Thyroid gland (tissue), 4 donors: ENCODE data around the gene ST6GALNAC3. TPM values are rescaled to one million over a fixed set of nuclear protein-coding genes. Genes with fewer than 3 reads are reported as not detected.

ENCODE experiments used
- DNase-seq, 2 donors: peaks; one replicate each; pipeline ENCODE4 v3.0.0-alpha.2; 2019
- H3K27ac ChIP-seq, 3 donors: fragments of 200-600 bp; sonication (generic); 1 replicate in 2 of 3; 2 replicates in 1 of 3; pipeline ENCODE4 v1.5.1; 2016 to 2019; ENCODE audit warnings: mild to moderate bottlenecking in 1 of 3, moderate library complexity in 1 of 3
- H3K27me3 ChIP-seq: fragments of 200-600 bp; sonication (generic); one replicate; pipeline ENCODE4 v1.5.1; 2019
- H3K36me3 ChIP-seq, 2 donors: fragments of 200-600 bp; sonication (generic); one replicate each; pipeline ENCODE4 v1.5.1; 2016 to 2019
- H3K4me1 ChIP-seq, 2 donors: fragments of 200-600 bp; sonication (generic); one replicate each; pipeline ENCODE4 v1.5.1; 2017 to 2019
- H3K4me3 ChIP-seq, 3 donors: fragments of 200-600 bp; sonication (generic); replicated peaks in 1 of 3; 1 replicate in 2 of 3; 2 replicates in 1 of 3; pipeline ENCODE4 v1.5.1; 2016; ENCODE audit warnings: mild to moderate bottlenecking in 1 of 3
- H3K9me3 ChIP-seq: fragments of 200-600 bp; sonication (generic); one replicate; pipeline ENCODE4 v1.5.1; 2017
- POLR2A ChIP-seq, 2 donors: fragments of 450-650 bp; IDR thresholded peaks; one replicate each; pipeline ENCODE4 v1.6.1; 2017; ENCODE audit warnings: antibody characterized with exemption in 2 of 2, mild to moderate bottlenecking in 2 of 2, moderate library complexity in 1 of 2
- WGBS, 2 donors: methylation state at CpG; one replicate each; pipeline ENCODE4 v1.1.5; 2017; 5-methylcytosine and 5-hydroxymethylcytosine counted together
- intact Hi-C: fragments of 100-400 bp; cut with DNase I; formaldehyde crosslinking; loops from one replicate; pipeline ENCODE4 v1.15.1; 2023
- total RNA-seq, 4 donors: library from RNA; depleted of rRNA; stranded (reverse); fragments of >200 nt; gene quantifications; one replicate each; pipeline ENCODE4 v1.2.3, GENCODE V29; 2016
- TF ChIP-seq, protein P1 (sequence below), 6 experiments: fragments of 200-600 bp in 3 of 6; fragments of 450-650 bp in 3 of 6; sonication (generic) in 3 of 6; IDR thresholded peaks; one replicate each; pipeline ENCODE4 v1.5.1; 2016 to 2019; ENCODE audit warnings: antibody characterized with exemption in 6 of 6, mild to moderate bottlenecking in 2 of 6, inconsistent platforms in 1 of 6, moderate library complexity in 1 of 6

Gene ST6GALNAC3
- total RNA-seq, 4 donors from 2014 or later: 17.4 to 35.6 (median 31.6) TPM

- H3K4me1 ChIP-seq: no peaks in the 10 kb centered on the region
- no peaks in the 10 kb centered on the region for H3K27me3 ChIP-seq
- no peak overlapping the region for H3K4me3 ChIP-seq
- intact Hi-C loops: no loop called here
- DNase-seq: no peak
- H3K9me3 ChIP-seq: no peaks in the 10 kb centered on the region
- H3K27ac ChIP-seq: no peak overlapping the region
- no peak for TF ChIP-seq POLR2A (IDR thresholded peaks at IDR 0.05)
- TF ChIP-seq, protein P1, sequence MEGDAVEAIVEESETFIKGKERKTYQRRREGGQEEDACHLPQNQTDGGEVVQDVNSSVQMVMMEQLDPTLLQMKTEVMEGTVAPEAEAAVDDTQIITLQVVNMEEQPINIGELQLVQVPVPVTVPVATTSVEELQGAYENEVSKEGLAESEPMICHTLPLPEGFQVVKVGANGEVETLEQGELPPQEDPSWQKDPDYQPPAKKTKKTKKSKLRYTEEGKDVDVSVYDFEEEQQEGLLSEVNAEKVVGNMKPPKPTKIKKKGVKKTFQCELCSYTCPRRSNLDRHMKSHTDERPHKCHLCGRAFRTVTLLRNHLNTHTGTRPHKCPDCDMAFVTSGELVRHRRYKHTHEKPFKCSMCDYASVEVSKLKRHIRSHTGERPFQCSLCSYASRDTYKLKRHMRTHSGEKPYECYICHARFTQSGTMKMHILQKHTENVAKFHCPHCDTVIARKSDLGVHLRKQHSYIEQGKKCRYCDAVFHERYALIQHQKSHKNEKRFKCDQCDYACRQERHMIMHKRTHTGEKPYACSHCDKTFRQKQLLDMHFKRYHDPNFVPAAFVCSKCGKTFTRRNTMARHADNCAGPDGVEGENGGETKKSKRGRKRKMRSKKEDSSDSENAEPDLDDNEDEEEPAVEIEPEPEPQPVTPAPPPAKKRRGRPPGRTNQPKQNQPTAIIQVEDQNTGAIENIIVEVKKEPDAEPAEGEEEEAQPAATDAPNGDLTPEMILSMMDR (IDR thresholded peaks at IDR 0.05): no peak
- WGBS, 2 donors: 90 to 91% methylated on average over 2 of the region's 2 CpGs
- no peaks in the 10 kb centered on the region for H3K36me3 ChIP-seq
Observed at GRCh38 chr1:76419603-76420002, 345.1 kb downstream of the ST6GALNAC3 start.

GRCh38 chr1:76425201-76426145, 350.9 kb downstream of the ST6GALNAC3 start:
- intact Hi-C loops: no loop called here
- no peaks in the 10 kb centered on the region for H3K36me3 ChIP-seq
- no peak for TF ChIP-seq POLR2A (IDR thresholded peaks at IDR 0.05)
- TF ChIP-seq, protein P1 (IDR thresholded peaks at IDR 0.05): no peak
- H3K27me3 ChIP-seq: no peaks in the 10 kb centered on the region
- H3K4me1 ChIP-seq: no peaks in the 10 kb centered on the region
- no peak overlapping the region for H3K27ac ChIP-seq
- WGBS, 2 donors: 77 to 83% methylated on average over 10 of the region's 10 CpGs
- no peaks in the 10 kb centered on the region for H3K9me3 ChIP-seq
- H3K4me3 ChIP-seq: no peak overlapping the region
- DNase-seq: no peak

DNA sequence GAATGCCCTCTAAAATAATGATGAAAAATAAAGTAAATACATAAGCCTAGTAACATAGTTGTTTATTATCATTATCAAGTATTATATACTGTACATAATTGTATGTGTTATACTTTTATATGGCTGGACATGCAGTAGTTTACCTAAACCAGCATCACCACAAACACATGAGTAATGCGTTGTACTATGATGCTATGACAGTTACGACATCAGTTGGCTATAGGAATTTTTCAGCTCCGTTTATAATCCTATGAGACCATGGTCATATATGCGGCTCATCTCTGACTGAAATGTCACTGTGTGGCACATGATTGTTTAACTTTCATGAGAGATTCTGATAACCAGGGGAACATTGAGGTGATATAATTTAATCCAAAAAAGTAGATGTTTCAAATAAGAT, 352.1 kb downstream of the ST6GALNAC3 start:
- H3K4me1 ChIP-seq: no peaks in the 10 kb centered on the region
- no peak overlapping the region for H3K4me3 ChIP-seq
- intact Hi-C loops: no loop called here
- no peak overlapping the region for H3K27ac ChIP-seq
- no peaks in the 10 kb centered on the region for H3K9me3 ChIP-seq
- 92 to 97% methylated on average over 4 of the region's 4 CpGs for WGBS, 2 donors
- H3K27me3 ChIP-seq: no peaks in the 10 kb centered on the region
- no peak for TF ChIP-seq POLR2A (IDR thresholded peaks at IDR 0.05)
- TF ChIP-seq, protein P1 (IDR thresholded peaks at IDR 0.05): no peak
- H3K36me3 ChIP-seq: no peaks in the 10 kb centered on the region
- no peak for DNase-seq

DNA sequence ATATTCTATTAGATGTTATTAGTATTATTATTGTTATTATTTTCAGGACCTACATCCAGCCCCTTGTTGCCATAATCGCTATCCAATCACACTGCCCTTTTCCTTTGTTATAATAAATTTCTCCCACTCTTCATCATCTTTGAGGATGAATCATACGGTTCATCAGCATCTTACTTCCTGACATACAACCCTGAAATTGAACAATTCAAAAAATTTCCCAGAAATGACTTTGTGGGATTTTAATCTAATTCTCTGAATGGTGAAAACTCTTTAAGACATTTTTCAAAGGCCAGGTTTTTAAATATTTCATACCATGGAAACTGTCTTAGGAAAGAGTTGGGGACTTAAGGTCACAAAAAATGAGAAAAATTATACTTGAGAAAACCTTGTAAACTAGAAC, 353.5 kb downstream of the ST6GALNAC3 start:
- no peak for TF ChIP-seq POLR2A (IDR thresholded peaks at IDR 0.05)
- TF ChIP-seq, protein P1 (IDR thresholded peaks at IDR 0.05): no peak
- H3K4me1 ChIP-seq: no peaks in the 10 kb centered on the region

DNA sequence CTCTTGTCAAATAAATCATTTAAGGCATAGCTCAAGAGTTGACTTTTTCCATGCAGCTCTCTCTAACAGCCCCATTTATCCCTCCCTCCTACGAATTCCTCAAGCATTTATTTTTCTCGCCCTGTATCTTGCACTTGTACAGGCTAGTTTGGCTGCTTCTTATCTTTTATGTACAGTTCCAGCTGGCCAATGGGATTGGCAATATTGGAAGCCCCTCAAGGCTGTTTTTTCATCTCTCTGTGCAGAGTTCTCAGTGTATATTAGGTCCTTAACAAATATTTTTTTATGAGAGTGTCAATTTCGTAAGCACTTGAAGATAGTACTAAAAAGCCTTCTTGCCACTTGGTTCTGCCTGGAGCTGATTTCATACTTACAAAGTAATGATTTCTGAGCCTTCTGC, 356.0 kb downstream of the ST6GALNAC3 start:
- Histone ChIP-seq H3K9me3 (no peaks in the 10 kb centered on the region), H3K4me3 (no peak overlapping the region), H3K27ac (no peak overlapping the region), H3K27me3 (no peaks in the 10 kb centered on the region), H3K36me3 (no peaks in the 10 kb centered on the region), H3K4me1 (no peaks in the 10 kb centered on the region)
- DNase-seq: no peak
- no peak for TF ChIP-seq POLR2A (IDR thresholded peaks at IDR 0.05)
- TF ChIP-seq, protein P1 (IDR thresholded peaks at IDR 0.05): no peak
- intact Hi-C loops: no loop called here
- 66 to 73% methylated on average over 3 of the region's 3 CpGs for WGBS, 2 donors

More for the DNA sequence above, 353.5 kb downstream of the ST6GALNAC3 start:
- intact Hi-C loops: no loop called here
- H3K36me3 ChIP-seq: no peaks in the 10 kb centered on the region
- H3K27ac ChIP-seq: no peak overlapping the region
- H3K9me3 ChIP-seq: no peaks in the 10 kb centered on the region
- no peaks in the 10 kb centered on the region for H3K27me3 ChIP-seq
- no peak for DNase-seq
- no peak overlapping the region for H3K4me3 ChIP-seq
- 94 to 98% methylated on average over 2 of the region's 2 CpGs for WGBS, 2 donors
